A204.1 (cell line): ENCODE results near the gene ZBTB48.
"Not testable (repeated sequence)": the region's sequence is repeated elsewhere in the genome, so short reads cannot be mapped to it uniquely, and the experiment has no call there.

Experiments used
- FAIRE-seq: peaks from 2 replicates; lab custom pipeline; 2012; peaks lifted over from hg19 to GRCh38; lab: Jason Lieb, UNC

Gene ZBTB48

DNA sequence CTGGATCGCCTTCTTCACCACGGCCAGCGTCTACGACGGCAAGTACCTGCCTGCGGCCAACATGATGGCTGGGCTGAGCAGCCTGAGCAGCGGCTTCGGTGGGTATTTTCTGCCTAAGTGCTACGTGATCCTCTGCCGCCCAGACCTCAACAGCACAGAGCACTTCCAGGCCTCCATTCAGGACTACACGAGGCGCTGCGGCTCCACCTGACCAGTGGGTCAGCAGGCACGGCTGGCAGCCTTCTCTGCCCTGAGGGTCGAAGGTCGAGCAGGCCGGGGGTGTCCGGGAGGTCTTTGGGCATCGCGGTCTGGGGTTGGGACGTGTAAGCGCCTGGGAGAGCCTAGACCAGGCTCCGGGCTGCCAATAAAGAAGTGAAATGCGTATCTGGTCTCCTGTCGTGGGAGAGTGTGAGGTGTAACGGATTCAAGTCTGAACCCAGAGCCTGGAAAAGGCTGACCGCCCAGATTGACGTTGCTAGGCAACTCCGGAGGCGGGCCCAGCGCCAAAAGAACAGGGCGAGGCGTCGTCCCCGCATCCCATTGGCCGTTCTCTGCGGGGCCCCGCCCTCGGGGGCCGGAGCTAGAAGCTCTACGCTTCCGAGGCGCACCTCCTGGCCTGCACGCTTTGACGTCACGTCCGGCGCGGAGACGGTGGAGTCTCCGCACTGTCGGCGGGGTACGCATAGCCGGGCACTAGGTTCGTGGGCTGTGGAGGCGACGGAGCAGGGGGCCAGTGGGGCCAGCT, at the start of gene ZBTB48:
TSS of gene ZBTB48 (plus strand) at position 621 of the 745 bp plus-strand sequence. CDS start 616 bp downstream, outside the sequence.
- FAIRE-seq = peak; percentile 98

DNA sequence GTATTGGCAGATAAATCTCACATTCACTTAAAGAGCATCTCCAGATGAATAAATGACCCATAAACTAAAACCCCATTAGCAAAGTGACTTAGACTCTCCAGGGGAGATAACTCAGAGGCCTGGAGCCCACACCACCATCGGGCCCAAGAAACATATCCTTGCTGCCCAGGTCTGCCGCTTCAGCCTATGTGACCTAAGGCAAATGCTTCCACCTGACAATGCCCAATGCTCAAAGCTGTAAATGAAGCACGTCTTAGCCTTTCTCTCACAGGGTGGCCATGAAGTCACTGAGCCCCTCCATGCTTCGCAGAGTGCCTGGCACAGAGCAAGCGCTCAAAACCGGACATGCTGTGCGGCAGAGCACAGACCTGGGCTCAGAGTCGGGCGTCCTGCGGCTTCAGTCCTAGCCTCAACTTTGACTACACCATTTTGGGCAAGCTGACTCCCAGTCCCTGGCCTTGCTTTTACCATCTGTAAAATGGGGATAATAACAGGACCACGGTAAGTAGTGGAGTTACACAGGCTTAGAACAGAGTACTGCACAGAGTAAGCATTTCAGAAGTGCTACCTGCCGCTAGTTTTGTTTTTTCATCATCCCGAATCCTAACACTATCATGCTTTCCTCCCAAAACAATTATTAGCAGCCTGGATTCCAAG, 49.2 kb upstream of the ZBTB48 start:
- FAIRE-seq = no peak

DNA sequence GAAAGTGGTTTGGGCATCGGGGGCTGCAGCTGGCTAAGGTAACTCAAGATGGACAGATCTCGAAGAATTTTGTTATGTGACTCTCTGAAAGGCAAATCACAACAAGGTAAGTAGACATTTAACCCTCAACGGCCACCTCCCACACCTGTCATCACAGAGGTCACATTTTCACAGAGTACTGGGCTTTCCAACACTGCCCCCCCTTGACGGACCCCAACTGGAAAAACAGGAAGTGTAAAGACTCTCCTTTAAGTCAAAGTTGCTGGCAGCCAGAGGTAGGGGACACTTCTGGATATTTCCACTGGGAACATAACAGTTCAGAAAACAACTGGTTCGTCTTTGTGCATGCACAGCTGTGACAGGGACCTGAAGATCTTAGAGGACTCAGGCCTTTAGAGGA, 47.8 kb upstream of the ZBTB48 start:
- no peak for FAIRE-seq

DNA sequence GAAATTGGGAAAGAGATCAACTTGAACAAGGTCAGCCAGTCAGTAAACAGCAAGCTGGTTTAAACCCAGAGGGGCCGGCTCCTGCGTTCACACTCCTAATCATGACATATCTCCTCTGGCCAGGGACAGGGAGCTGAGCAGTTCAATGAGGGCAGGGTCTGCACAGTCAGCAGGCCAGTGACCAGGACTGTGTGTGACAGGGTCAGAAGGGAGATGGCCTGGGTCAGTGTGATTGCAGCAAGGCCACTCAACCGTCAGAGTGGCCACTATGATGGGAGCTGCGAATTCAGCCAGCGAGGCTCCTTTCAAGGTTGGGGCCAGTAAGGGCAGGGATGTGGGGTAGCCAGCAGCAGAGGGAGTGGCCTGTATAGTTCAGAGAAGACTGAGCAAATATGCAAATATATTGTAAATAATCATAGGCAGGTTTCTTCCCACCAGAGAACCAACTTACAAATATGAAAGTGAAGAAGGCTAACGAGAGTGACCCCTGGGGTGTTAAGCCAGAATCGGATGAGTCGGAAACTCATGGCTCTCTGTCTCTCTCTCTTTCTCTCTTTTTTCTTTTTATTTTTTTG, 45.5 kb upstream of the ZBTB48 start:
- FAIRE-seq = no peak

DNA sequence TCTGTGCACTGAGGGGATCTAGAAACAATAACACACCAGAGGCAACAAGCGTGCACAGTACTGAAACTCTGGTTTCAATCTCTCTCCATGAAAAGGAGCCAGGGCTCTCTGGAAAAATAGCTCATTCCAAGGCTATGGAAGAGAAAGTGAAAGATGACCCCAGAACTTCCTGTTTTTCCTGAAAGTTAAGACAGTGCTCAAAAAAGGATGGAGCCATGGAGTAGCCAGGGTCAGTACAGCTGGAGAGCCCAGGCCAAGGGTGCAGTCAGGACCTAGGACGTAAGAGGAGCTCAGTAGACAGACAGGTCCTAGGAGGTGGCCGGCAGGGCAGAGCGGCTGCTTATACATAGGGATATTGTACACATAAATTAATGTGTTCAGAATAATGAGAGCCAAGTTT, 44.6 kb upstream of the ZBTB48 start:
- no peak for FAIRE-seq

DNA sequence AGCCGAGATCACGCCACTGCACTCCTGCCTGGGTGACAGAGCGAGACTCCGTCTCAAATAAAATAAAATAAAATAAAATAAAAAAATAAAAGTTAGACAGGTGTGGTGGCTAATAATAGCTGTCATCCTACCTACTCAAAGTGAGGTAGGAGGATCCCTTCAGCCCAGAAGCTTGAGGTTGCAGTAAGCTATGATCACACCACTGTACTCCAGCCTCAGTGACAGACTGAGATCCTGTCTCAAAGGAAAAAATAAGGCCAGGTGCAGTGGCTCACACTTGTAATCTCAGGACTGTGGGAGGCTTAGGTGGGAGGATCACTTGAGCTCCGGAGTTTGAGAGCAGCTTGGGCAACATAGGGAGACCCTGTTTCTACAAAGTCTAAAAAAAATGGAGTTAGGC, 43.5 kb upstream of the ZBTB48 start:
- FAIRE-seq = no peak

DNA sequence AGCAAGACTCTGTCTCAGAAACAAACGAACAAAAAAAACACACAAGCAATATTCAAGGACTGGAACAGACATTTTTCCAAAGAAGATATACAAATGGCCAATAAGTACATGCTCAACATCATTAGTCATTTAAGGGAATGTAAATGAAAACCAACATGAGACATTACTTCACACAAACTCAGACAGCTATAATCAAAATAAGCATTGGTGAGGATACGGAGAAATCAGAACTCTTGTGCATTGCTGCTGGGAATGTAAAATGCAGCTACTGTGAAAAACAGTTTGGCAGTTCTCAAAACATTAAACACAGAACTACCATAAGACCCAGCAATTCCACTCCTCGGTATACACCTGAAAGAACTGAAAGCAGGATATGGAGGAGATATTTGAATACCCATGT, 40.8 kb upstream of the ZBTB48 start:
- FAIRE-seq = no peak

DNA sequence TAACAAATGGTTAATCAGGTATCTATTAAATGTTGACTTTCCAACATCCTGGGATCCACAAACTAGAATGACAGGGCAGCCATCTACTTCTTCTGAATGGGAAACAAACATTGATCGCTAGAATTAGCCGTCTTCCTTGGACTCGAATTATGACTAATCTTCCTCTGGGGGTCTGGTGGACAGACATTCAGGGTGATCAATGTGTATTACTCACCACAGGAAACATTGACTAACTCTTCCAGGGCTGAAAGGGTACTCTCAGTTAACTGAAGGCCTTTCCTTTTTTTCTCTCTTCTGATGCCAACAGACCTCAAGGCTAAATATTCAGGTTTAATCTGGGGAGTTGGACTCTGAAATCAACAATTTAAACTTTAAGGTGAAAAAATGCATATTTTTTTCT, 35.0 kb upstream of the ZBTB48 start:
- no peak for FAIRE-seq

DNA sequence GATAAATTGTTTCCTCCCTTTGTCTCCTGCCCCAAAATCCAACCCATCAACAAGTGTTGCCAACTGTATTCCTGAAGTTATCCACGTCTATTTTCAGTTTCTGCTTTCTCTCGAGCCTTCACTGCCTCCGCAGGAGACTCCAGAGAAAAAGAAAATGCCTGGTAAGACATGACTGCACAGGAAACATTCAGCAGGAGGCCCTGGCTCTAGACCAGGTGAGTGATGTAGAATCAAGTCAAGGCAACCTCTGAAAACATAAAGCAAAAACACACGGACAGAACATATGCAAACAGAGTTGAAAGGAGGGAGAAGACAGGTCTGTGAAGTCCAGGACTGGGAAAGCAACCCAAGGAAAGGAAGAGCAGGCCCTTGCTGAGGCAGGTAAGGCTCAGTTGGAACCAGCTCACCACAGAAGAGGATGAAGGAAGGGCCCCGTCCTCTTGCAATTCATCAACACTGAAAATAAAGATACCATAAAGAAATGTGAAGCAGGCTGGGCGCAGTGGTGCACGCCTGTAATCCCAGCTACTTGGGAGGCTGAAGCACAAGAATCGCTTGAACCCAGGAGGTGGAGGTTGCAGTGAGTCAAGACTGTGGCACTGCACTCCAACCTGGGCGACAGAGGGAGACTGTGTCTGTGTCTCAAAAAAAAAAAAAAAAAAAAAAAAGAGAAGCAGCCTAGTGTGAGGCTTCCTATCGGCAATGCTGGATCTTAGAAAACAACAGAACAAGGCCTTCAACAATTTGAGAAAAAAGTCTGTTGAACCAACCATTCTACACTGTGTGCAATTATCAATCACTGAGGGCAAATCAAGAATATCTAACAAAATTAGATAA, 34.3 kb upstream of the ZBTB48 start:
- FAIRE-seq = no peak

DNA sequence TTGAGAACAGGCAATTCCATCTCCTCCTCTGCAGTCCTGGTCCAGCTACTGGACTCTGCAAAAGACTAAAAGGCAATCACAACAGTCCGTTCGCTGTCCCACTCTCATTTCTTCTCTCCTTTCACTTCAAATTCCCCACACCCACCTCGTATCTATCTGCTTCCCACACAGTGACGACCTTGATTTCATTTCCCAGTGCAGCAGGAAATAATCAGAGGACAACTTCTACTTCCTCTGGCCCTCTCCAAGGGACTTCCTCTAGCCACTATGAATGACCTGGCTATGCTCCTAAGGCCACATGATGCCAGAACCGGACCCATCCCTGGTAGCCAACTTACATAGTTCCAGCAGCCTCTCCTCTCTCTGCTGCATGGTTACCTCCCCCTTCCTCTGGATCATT, 33.5 kb upstream of the ZBTB48 start:
- FAIRE-seq = no peak

DNA sequence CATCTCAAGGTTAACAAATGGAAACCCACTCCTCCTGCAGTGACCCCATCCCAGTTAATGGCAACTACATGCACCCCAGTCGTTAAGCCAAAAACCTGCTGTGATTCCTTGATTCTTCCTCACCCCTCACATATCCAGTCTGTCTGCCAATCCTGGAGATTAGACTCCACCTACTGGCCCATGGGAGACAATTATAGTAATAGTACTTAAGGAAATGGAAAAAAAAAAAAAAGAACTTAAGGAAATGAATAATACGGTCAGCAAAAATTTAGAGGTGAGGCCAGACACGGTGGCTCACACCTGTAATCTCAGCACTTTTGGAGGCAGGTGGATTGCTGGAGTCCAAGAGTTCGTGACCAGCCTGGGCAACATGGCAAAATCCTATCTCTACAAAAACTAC, 32.5 kb upstream of the ZBTB48 start:
- no peak for FAIRE-seq

DNA sequence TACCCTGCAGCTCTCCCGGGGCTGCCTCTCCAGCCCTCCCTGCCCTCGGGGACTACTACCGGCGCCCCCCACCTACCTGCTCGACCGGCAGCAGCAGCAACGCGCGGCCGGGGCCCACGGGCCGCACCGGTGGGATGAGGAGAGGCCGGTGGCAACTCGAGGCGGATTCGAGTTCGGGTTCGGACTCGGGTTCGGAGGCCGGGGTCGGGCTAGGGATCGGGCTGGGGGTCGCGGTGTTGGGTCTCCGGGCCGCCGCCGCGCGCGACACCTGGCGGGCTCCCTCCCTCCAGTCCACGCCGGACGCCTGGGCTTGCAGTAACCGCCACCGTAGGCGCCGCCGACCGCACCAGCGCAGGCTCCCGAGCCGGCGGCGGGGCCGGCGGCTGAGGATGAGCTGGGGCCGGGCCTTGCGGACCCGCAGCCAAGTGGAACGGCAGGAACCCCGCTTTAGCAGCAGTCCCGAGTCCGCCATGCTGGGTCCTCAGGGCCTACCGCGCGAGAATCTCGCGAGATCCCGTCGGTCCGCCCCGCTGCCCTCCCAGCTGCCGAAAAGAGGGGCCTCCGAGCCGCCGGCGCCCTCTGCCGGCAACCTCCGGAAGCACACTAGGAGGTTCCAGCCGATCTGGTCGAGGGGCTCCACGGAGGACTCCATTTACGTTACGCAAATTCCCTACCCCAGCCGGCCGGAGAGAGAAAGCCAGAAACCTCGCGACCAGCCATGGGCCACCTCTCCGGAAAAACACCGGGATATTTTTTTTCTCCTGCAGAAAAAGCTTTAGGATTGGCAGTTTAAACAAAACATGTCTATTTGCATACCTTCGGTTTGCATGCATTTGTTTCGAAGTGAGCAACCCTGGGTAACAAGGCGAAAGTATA, 25.5 kb upstream of the ZBTB48 start, which contains the start of gene NOL9:
TSS of gene NOL9 (minus strand) at position 483 of the 876 bp plus-strand sequence. CDS start at position 472, 11 bp downstream.
- no peak for FAIRE-seq

DNA sequence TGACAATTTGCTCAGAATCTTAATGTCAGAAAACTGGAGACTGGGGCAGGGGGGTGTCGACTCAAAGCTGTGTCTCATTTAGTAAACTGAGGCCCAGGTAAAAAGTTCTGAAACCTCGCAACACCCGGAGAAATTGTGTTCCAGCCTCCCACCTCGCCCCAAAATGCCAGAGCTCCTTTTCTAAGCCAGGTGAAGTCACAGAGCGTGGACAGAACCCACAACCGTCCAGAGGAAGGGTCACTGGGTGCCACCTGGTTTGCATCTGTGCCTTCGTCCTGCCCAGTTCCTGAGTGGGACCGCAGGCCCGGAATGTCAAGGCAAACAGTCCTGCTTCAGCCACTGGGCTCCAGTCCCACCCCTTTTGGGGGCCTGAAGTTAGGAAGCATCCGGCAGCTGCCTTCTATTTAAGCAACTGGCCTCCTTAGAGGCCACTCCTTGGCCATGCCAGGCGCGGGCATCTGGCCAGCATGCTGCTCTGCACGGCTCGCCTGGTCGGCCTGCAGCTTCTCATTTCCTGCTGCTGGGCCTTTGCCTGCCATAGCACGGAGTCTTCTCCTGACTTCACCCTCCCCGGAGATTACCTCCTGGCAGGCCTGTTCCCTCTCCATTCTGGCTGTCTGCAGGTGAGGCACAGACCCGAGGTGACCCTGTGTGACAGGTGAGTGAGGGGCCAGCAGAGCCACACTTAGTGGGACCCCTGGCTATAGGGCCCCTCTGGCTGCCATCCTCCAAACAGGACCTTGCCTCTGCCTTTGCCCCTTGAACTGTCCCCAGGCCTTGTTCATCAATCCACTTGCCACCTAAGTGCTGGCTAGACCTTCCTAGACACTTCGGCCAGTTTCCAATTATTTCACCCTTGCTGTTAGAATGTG, 24.7 kb upstream of the ZBTB48 start, which contains the start of gene TAS1R1:
TSS of gene TAS1R1 (plus strand) at position 401 of the 872 bp plus-strand sequence. CDS start at position 468, 67 bp downstream.
- FAIRE-seq = no peak

DNA sequence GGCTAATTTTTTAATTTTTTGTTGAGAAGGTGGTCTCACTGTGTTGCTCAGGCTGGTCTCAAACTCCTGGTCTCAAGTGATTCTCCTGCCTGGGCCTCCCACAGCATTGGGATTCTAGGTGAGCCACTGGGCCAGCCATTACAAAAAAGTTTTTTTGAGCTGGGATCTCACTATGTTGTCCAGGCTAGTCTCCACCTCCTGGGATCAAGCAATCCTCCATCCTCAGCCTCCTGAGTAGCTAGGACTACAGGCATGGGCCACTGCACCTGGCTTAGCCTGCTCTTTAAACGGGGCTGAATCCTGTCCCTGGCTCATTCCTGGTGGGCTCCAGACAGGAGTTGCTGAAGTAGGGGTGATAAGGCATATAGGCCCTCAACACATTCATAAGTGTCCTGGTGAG, 22.2 kb upstream of the ZBTB48 start:
- FAIRE-seq = no peak

DNA sequence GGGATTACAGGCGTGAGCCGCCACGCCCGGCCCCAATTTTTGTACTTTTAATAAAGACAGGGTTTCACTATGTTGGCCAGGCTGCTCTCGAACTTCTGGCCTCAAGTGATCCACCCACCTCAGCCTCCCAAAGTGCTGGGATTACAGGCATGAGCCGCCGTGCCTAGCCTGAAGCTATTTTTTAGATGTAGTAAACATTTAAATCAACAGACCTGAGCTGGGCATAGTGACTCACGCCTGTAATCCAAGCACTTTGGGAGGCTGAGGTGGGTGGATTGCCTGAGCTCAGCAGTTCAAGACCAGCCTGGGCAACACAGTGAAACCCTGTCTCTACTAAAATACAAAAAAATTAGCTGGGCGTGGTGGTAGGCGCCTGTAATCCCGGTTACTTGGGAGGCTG, 20.6 kb upstream of the ZBTB48 start:
- FAIRE-seq = not testable (repeated sequence)

DNA sequence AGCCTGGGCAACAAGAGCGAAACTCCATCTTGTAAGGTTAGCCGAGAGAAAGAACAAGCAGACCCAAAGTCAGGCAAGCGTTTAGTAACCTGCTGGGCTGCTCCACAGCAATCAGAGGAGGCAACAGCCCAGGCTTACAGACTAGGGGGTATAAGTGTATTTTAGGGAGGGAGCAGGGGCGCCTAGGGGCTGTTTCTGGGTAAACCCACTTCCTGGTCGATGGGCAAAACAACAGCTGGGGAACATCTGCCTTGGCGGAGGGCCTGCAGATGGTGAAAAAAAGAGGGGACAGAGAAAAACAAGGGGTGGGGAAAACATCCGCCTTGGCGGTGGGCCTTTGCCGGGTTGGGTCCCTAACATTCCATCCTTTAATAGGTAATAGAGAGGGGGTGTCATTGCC, 19.5 kb upstream of the ZBTB48 start:
- no peak for FAIRE-seq

DNA sequence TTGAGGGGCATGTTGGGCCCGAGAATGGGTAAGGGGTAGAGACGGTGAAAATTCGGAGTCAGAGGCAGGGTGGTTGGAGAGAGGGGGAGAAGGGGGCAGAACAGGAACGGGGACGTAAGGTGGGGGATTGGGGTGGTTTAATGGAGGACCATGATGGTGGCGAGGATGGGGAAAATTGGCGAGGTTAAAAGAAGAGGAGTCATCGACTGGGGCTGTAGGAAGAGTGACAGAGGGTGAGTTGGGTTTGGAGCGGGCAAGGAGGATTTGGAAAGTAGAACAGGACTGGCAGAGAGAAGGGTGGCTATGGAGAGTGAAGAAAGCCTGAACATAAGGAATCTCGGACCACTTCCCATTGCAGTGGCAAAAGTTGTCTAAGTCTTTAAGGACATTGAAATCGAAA, 10.8 kb upstream of the ZBTB48 start:
- FAIRE-seq = no peak

DNA sequence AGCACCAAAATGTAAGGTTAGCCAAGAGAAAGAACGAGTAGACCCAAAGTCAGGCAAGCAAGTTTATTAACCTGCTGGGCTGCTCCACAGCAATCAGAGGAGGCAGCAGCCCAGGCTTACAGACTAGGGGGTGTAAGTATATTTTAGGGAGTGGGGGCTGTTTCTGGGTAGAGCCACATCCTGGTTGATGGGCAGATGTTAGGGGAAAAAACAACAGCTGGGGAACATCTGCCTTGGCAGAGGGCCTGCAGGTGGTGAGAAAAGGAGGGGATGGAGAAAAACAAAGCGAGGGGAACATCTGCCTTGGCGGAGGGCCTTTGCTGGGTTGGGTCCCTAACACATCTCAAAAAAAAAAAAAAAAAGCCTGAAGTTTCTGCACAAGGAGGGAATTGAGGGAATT, 9.7 kb upstream of the ZBTB48 start:
- FAIRE-seq = no peak

DNA sequence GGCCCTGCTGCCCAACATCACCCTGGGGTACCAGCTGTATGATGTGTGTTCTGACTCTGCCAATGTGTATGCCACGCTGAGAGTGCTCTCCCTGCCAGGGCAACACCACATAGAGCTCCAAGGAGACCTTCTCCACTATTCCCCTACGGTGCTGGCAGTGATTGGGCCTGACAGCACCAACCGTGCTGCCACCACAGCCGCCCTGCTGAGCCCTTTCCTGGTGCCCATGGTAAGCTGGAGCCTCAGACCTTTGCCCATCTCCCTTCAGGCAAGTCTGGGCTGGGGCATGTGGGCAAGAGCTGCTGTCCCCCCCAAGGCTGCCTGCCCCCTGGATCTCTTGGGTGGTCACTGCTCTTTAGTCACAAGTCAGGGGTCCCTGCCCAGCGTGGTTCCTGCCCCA, 8.8 kb upstream of the ZBTB48 start:
- no peak for FAIRE-seq

DNA sequence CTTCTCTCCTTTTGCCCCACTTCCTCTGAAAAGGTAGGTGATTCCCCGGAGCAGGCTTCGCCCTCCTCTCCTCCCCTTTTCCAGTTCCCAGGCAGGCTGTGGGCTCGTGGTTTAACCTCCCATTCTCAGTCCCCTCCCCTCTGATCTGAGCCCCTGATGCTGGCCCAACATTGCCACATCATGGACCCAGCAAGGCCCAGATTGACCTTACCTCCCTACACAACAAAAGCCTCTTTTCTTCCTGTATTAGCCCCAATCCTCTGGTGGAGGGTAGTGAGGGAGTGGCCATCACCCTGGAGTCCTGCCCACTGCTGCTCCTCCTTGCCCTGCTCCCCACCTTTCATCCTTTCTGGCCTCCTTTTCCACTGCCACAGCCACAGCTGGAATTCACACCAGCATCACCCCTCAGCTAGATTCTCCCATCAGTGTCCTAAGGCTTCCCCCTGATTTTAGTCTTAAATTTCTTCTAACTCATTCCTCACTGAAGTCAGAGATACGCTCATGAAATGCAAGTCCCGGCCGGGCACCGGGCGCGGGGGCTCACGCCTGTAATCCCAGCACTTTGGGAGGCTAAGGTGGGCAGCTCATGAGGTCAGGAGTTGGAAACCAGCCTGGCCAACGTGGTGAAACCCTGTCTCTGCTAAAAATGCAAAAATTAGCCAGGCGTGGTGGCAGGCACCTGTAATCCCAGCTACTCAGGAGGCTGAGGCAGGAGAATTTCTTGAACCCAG, 7.0 kb upstream of the ZBTB48 start:
- no peak for FAIRE-seq
